Mucosa of descending colon (tissue), 3 donors: ENCODE results near the gene MISFA. TPM values are rescaled to one million over a fixed set of nuclear protein-coding genes. Genes with fewer than 3 reads are reported as not detected.

Source experiments
- ATAC-seq: fragments of 200-7000 bp; cut with Tn5 transposase; one replicate; pipeline ENCODE4 v1.9.1; 2020; ENCODE audit warnings: mild to moderate bottlenecking, moderate library complexity
- DNase-seq, 3 donors: peaks; one replicate each; pipeline ENCODE4 v3.0.0-alpha.2; 2020
- H3K36me3 ChIP-seq: fragments of 200-600 bp; one replicate; pipeline ENCODE4 v1.8.0; 2021; ENCODE audit warnings: low read depth, mild to moderate bottlenecking
- H3K4me1 ChIP-seq: fragments of 200-600 bp; one replicate; pipeline ENCODE4 v1.8.0; 2021; ENCODE audit warnings: low read depth, mild to moderate bottlenecking
- H3K4me3 ChIP-seq: fragments of 200-600 bp; one replicate; pipeline ENCODE4 v1.8.0; 2021; ENCODE audit warnings: mild to moderate bottlenecking
- H3K9me3 ChIP-seq: fragments of 200-600 bp; one replicate; pipeline ENCODE4 v1.8.0; 2021; ENCODE audit warnings: mild to moderate bottlenecking
- CTCF ChIP-seq: fragments of 200-600 bp; IDR thresholded peaks from one replicate; pipeline ENCODE4 v1.8.0; 2022; ENCODE audit warnings: antibody characterized with exemption, mild to moderate bottlenecking
- intact Hi-C, 2 donors: fragments of 100-400 bp; cut with DNase I in 1 of 2; cut with micrococcal nuclease in 1 of 2; formaldehyde crosslinking; loops; one replicate each; pipeline versions ENCODE4 v1.11.0 to v1.11.1; 2022; cut with DNase I, micrococcal nuclease
- total RNA-seq, 3 donors: library from RNA; stranded (reverse); fragmentation: NEBNext Ultra II Directional in 2 of 3; extraction: Animal tissue kit (Norgen Biotek cat#: 25700) in 2 of 3; gene quantifications; one replicate each; pipeline versions ENCODE4 v1.2.1 to v1.2.4, GENCODE V29; 2021 to 2023
- donor health status: DM: no; HTN: no; CAD: no; lungs with moderate emphysema.
- donor health status: DM: no; HTN: no; CAD: no.
- donor health status: DM: no; HTN: yes; CAD: no.

Gene MISFA
- total RNA-seq, 3 donors from 2014 or later = 2.8 to 3.8 (median 3.3) TPM

- TF ChIP-seq CTCF = no peak
- Histone ChIP-seq H3K9me3 (no peaks in the 10 kb centered on the region), H3K36me3 (no peaks in the 10 kb centered on the region), H3K4me3 (no peak overlapping the region), H3K4me1 (peaks cover 10% of the 10 kb centered on the region)
- intact Hi-C loops = no loop called here
- DNase-seq = no peak
- ATAC-seq = no peak
Observed at GRCh38 chr11:18623707-18624106, 24.1 kb downstream of the MISFA start.

- H3K36me3 ChIP-seq = no peaks in the 10 kb centered on the region
- peaks cover 5% of the 10 kb centered on the region for H3K4me1 ChIP-seq
- no peak for ATAC-seq
- no peak for TF ChIP-seq CTCF
- DNase-seq = no peak
- intact Hi-C loops = no loop called here
- H3K4me3 ChIP-seq = no peak overlapping the region
- no peaks in the 10 kb centered on the region for H3K9me3 ChIP-seq
Observed at GRCh38 chr11:18624161-18624560, 24.6 kb downstream of the MISFA start.

- no peak for TF ChIP-seq CTCF
- peaks cover 12% of the 10 kb centered on the region for H3K4me1 ChIP-seq
- DNase-seq (no peak), ATAC-seq (no peak)
- H3K36me3 ChIP-seq = no peaks in the 10 kb centered on the region
- H3K9me3 ChIP-seq = no peaks in the 10 kb centered on the region
- no peak overlapping the region for H3K4me3 ChIP-seq
- intact Hi-C loops = no loop called here
Observed at GRCh38 chr11:18632841-18633240, 33.3 kb downstream of the MISFA start.

GRCh38 chr11:18633256-18634139 lies 33.9 kb downstream of the MISFA start:
- no peaks in the 10 kb centered on the region for H3K36me3 ChIP-seq
- no peak for TF ChIP-seq CTCF
- H3K4me1 ChIP-seq = peaks cover 12% of the 10 kb centered on the region
- intact Hi-C loops = no loop called here
- peak in 1 of 3 donors; percentile 11 for DNase-seq
- ATAC-seq = no peak
- H3K4me3 ChIP-seq = peak overlapping the region; percentile 70
- H3K9me3 ChIP-seq = no peaks in the 10 kb centered on the region

GRCh38 chr11:18634140-18635032 lies 34.8 kb downstream of the MISFA start, which contains the start of gene SPTY2D1:
Gene SPTY2D1, minus strand, starts transcription at chr11:18634342. Its CDS starts 85 bp downstream, at chr11:18634257.
- ATAC-seq (peak; percentile 99), DNase-seq (peak; percentile 98 to 100 (median 99))
- intact Hi-C loops = no loop called here

More at GRCh38 chr11:18634140-18635032, 34.8 kb downstream of the MISFA start, which contains the start of gene SPTY2D1:
- H3K36me3 ChIP-seq = no peaks in the 10 kb centered on the region
- peak within 1 kb of the TSS; percentile 70 for H3K4me3 ChIP-seq
- peaks cover 12% of the 10 kb centered on the region for H3K4me1 ChIP-seq
- no peak for TF ChIP-seq CTCF
- H3K9me3 ChIP-seq = no peaks in the 10 kb centered on the region
